Measurements from ENCODE around the gene CYP2E1.
"Not testable (repeated sequence)": the region's sequence is repeated elsewhere in the genome, so short reads cannot be mapped to it uniquely, and the experiment has no call there.

Gene CYP2E1

GRCh38 chr10:133489816-133490588, 37.2 kb upstream of the CYP2E1 start:
- DNase-seq (ENCODE audit: low read depth, low spot score) = no peak
- in situ Hi-C loops (cut with HindIII; ENCODE audit: low sequenced_read_pairs) = no loop called here
- no peak for TF ChIP-seq CTCF (IDR thresholded peaks at IDR 0.05; ENCODE audit: low read depth, low read length)
- H3K4me3 ChIP-seq (ENCODE audit: low read depth, low read length) = no peak overlapping the region

- H3K4me3 ChIP-seq (ENCODE audit: low read depth, low read length); in situ Hi-C loops (cut with HindIII; ENCODE audit: low sequenced_read_pairs); DNase-seq (ENCODE audit: low read depth, low spot score): not testable (repeated sequence)
Observed at GRCh38 chr10:133493562-133493961, 33.6 kb upstream of the CYP2E1 start.

- in situ Hi-C loops (cut with HindIII; ENCODE audit: low sequenced_read_pairs); H3K4me3 ChIP-seq (ENCODE audit: low read depth, low read length); DNase-seq (ENCODE audit: low read depth, low spot score): not testable (repeated sequence)
- peak; percentile 24 for TF ChIP-seq CTCF (IDR thresholded peaks at IDR 0.05; ENCODE audit: low read depth, low read length)
Observed at GRCh38 chr10:133497363-133497762, 29.8 kb upstream of the CYP2E1 start.

GRCh38 chr10:133499176-133499575, 28.0 kb upstream of the CYP2E1 start:
- H3K4me3 ChIP-seq (ENCODE audit: low read depth, low read length); DNase-seq (ENCODE audit: low read depth, low spot score); in situ Hi-C loops (cut with HindIII; ENCODE audit: low sequenced_read_pairs): not testable (repeated sequence)

- H3K4me3 ChIP-seq (ENCODE audit: low read depth, low read length); in situ Hi-C loops (cut with HindIII; ENCODE audit: low sequenced_read_pairs); DNase-seq (ENCODE audit: low read depth, low spot score): not testable (repeated sequence)
Observed at GRCh38 chr10:133500897-133501296, 26.3 kb upstream of the CYP2E1 start.

- no peak overlapping the region for H3K4me3 ChIP-seq (ENCODE audit: low read depth, low read length)
- in situ Hi-C loops (cut with HindIII; ENCODE audit: low sequenced_read_pairs) = no loop called here
- no peak for DNase-seq (ENCODE audit: low read depth, low spot score)
- no peak for TF ChIP-seq CTCF (IDR thresholded peaks at IDR 0.05; ENCODE audit: low read depth, low read length)
Observed at GRCh38 chr10:133509700-133510099, 17.5 kb upstream of the CYP2E1 start.

- DNase-seq (ENCODE audit: low read depth, low spot score) = no peak
- no peak for TF ChIP-seq CTCF (IDR thresholded peaks at IDR 0.05; ENCODE audit: low read depth, low read length)
- in situ Hi-C loops (cut with HindIII; ENCODE audit: low sequenced_read_pairs) = no loop called here
- no peak overlapping the region for H3K4me3 ChIP-seq (ENCODE audit: low read depth, low read length)
Observed at GRCh38 chr10:133511408-133511807, 15.8 kb upstream of the CYP2E1 start.

GRCh38 chr10:133511907-133512528, 15.1 kb upstream of the CYP2E1 start:
- TF ChIP-seq CTCF (IDR thresholded peaks at IDR 0.05; ENCODE audit: low read depth, low read length) = no peak
- no peak for DNase-seq (ENCODE audit: low read depth, low spot score)
- in situ Hi-C loops (cut with HindIII; ENCODE audit: low sequenced_read_pairs) = no loop called here
- no peak overlapping the region for H3K4me3 ChIP-seq (ENCODE audit: low read depth, low read length)

Measured in astrocyte of the spinal cord (primary cell).